ENCODE results near the gene DNAJA3. TPM values are rescaled to one million over a fixed set of nuclear protein-coding genes. Genes with fewer than 3 reads are reported as not detected.
A peak's percentile ranks its signal among the peaks of the same experiment; 100 is the strongest.

The DNAJA3 gene
- total RNA-seq, 1 donor from 2014 or later, result 27.3 TPM

GRCh38 chr16:4401510-4401909 is 24.2 kb upstream of the DNAJA3 start:
- Mint-ChIP-seq H3K9me3 (no peaks in the 10 kb centered on the region), H3K4me1 (peaks cover 6% of the 10 kb centered on the region), H3K4me3 (no peak overlapping the region), H3K27me3 (ENCODE audit: insufficient read depth, low read depth) (peaks cover 8% of the 10 kb centered on the region), H3K36me3 (no peaks in the 10 kb centered on the region), H3K27ac (no peak overlapping the region)
- H3K27ac ChIP-seq, result no peak overlapping the region
- no peaks in the 10 kb centered on the region for H3K27me3 ChIP-seq
- H3F3A ChIP-seq (ENCODE audit: low read depth), result no peaks in the 10 kb centered on the region
- H3K4me3 ChIP-seq, result no peak overlapping the region
- no peak overlapping the region for H2AFZ ChIP-seq (replicated peaks)
- H3K79me2 ChIP-seq (ENCODE audit: low read depth), result no peaks in the 10 kb centered on the region
- no peaks in the 10 kb centered on the region for H3K36me3 ChIP-seq
- H3K4me2 ChIP-seq, result no peak overlapping the region
- no peaks in the 10 kb centered on the region for H3K9me3 ChIP-seq (ENCODE audit: low read depth)
- TF ChIP-seq EZH2phosphoT487 (IDR thresholded peaks at IDR 0.05) (no peak), CTCF (IDR thresholded peaks at IDR 0.05) (no peak), EZH2 (IDR thresholded peaks at IDR 0.05) (no peak)
- no peak for DNase-seq (ENCODE audit: low spot score)
- no peak overlapping the region for H3K9ac ChIP-seq
- H3K4me1 ChIP-seq, result no peaks in the 10 kb centered on the region
- H4K20me1 ChIP-seq (ENCODE audit: low read depth), result peaks cover 4% of the 10 kb centered on the region

DNA sequence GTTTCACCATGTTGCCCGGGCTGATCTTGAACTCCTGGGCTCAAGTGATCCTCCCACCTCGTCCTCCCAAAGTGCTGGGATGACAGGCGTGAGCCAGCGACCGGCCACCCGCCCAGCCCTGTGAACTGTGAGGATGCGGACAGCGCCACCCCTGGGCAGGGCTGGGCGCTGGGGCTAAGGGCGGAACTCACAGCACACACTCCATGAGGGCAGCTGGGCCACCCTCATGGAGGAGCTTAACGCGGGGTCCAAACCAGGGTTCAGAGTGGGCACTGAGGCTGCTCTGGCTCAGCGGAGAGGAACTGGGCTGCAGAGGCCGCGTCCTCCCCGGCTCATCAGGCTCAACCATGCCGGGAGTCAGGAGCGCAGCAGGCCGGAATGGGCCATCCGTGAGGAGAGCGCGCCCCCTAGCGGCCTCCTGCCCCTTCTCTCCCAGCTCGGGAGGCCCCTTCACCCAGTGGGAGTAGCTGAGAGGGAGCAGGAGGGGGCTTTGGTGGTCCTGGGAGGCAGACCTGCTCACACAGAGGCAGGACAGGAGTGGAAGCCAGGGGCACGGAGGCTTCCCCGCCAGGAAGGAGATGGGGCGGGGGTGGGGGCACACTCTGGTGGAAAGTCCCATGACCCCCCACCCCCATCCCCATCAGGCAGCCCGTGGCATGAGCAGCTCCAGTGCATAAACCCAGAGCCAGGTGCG is 23.1 kb upstream of the DNAJA3 start:
- peak overlapping the region; percentile 62 for H3K4me2 ChIP-seq
- H3K4me3 ChIP-seq, result peak overlapping the region; percentile 36
- H3K36me3 ChIP-seq, result no peaks in the 10 kb centered on the region

DNA sequence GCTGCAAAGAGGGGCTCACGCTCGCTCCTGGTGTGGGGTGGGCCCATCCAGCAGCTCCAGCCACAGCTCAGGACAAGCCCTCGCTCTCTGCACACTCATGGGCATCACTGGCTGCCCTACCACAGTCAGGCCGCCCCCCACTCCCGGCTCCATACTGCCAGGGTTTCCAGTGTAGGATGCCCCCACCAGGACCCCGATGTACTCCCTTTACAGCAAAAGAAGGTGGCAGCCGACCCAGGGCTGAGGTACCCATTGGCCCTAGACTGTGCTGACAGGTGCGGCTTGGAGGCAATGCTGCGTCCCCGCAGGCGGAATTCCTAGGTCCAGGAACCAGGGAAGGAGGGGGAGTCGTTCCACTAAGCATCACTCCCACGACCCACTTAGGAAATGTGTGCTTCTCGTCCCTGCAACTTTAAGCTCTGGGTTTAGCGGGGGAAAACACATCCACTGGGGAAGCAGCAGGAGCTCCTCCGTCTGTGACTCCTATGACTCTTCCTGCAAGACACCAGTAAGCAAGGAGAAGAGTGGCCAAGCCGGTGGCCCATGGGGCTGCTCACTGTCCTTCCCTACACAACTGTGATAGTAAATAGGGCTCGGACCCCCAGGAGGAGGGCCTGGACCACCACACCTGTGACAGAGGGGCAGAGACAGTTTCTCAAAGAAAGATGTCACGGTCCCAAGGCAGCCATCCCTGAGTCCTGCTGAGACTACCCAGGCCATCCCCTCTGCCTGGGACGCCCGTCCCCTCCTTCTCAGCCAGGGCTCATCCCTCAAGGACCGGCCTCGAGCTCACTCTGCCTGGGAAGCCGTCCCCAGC is 22.3 kb upstream of the DNAJA3 start:
- H3K36me3 ChIP-seq, result no peaks in the 10 kb centered on the region
- no peak overlapping the region for H3K27ac ChIP-seq
- no peaks in the 10 kb centered on the region for H3K9me3 ChIP-seq (ENCODE audit: low read depth)
- Mint-ChIP-seq H3K4me1 (peaks cover 6% of the 10 kb centered on the region), H3K27ac (no peak overlapping the region), H3K9me3 (no peaks in the 10 kb centered on the region), H3K36me3 (no peaks in the 10 kb centered on the region), H3K27me3 (ENCODE audit: insufficient read depth, low read depth) (peaks cover 8% of the 10 kb centered on the region), H3K4me3 (no peak overlapping the region)
- no peaks in the 10 kb centered on the region for H3K27me3 ChIP-seq
- H3K4me1 ChIP-seq, result no peaks in the 10 kb centered on the region
- H3K9ac ChIP-seq, result no peak overlapping the region
- no peak overlapping the region for H2AFZ ChIP-seq (replicated peaks)
- H4K20me1 ChIP-seq (ENCODE audit: low read depth), result peaks cover 4% of the 10 kb centered on the region
- H3F3A ChIP-seq (ENCODE audit: low read depth), result no peaks in the 10 kb centered on the region
- no peak for TF ChIP-seq CTCF (IDR thresholded peaks at IDR 0.05)
- TF ChIP-seq EZH2phosphoT487 (IDR thresholded peaks at IDR 0.05), result no peak
- no peak for TF ChIP-seq EZH2 (IDR thresholded peaks at IDR 0.05)
- no peak overlapping the region for H3K4me3 ChIP-seq
- H3K79me2 ChIP-seq (ENCODE audit: low read depth), result no peaks in the 10 kb centered on the region
- H3K4me2 ChIP-seq, result no peak overlapping the region
- no peak for DNase-seq (ENCODE audit: low spot score)

More for the DNA sequence above, 23.1 kb upstream of the DNAJA3 start:
- Histone ChIP-seq H3K79me2 (ENCODE audit: low read depth) (no peaks in the 10 kb centered on the region), H4K20me1 (ENCODE audit: low read depth) (peaks cover 4% of the 10 kb centered on the region), H2AFZ (replicated peaks) (peak overlapping the region; percentile 38), H3K9me3 (ENCODE audit: low read depth) (no peaks in the 10 kb centered on the region), H3K27me3 (no peaks in the 10 kb centered on the region), H3K27ac (no peak overlapping the region), H3F3A (ENCODE audit: low read depth) (no peaks in the 10 kb centered on the region), H3K4me1 (no peaks in the 10 kb centered on the region), H3K9ac (no peak overlapping the region)
- peaks cover 6% of the 10 kb centered on the region for H3K4me1 Mint-ChIP-seq
- peak; percentile 92 for DNase-seq (ENCODE audit: low spot score)
- no peak overlapping the region for H3K27ac Mint-ChIP-seq
- H3K4me3 Mint-ChIP-seq, result no peak overlapping the region
- H3K9me3 Mint-ChIP-seq, result no peaks in the 10 kb centered on the region
- H3K36me3 Mint-ChIP-seq, result no peaks in the 10 kb centered on the region
- peaks cover 8% of the 10 kb centered on the region for H3K27me3 Mint-ChIP-seq (ENCODE audit: insufficient read depth, low read depth)
- TF ChIP-seq EZH2 (IDR thresholded peaks at IDR 0.05) (no peak), CTCF (IDR thresholded peaks at IDR 0.05) (peak; percentile 92)
